K562 (cell line): ENCODE data around the gene L3HYPDH. TPM values are rescaled to one million over a fixed set of nuclear protein-coding genes. Genes with fewer than 3 reads are reported as not detected.

Source experiments
- ATAC-seq: fragments of 200-7000 bp; cut with Tn5 transposase; 3 replicates; pipeline ENCODE4 v1.9.1; 2020; ENCODE audit warnings: moderate library complexity
- BruUV-seq: library from RNA; stranded (reverse); fragments of 400-500 nt; replicated peaks from 2 replicates; lab custom pipeline; 2021; lab: Mats Ljungman, UMichigan
- CTCF ChIA-PET: fragments of 300-600 bp; formaldehyde crosslinking; extraction: SDS; loops from one replicate; lab custom pipeline; 2021; ENCODE audit warnings: low intra/inter-chr PET ratio; lab: Yijun Ruan, JAX
- POLR2A ChIA-PET: fragments of 300-600, 350-650 bp; sonication (Branson Sonifier 250); formaldehyde crosslinking; extraction: SDS; loops from one replicate; lab custom pipeline; 2021; ENCODE audit warnings: antibody characterized with exemption, inconsistent platforms; lab: Yijun Ruan, JAX
- DNase-seq, 4 experiments: peaks; one replicate each; pipeline versions ENCODE4 v3.0.0 to v3.0.0-alpha.2; 2011 to 2018; ENCODE audit warnings: low spot score in 3 of 4, mixed read lengths in 3 of 4; ENCODE audit errors: extremely low read depth in 1 of 4
- FAIRE-seq: peaks from 2 replicates; lab custom pipeline; 2011; peaks lifted over from hg19 to GRCh38; lab: Jason Lieb, UNC
- H2AFZ ChIP-seq: 2 replicates; pipeline ENCODE4 v1.6.0; 2011; ENCODE audit warnings: low read depth, low read length, control low read depth, inconsistent platforms
- H3K27ac ChIP-seq: fragments of 200-600 bp; 3 replicates; pipeline ENCODE4 v1.8.0; 2011; ENCODE audit warnings: low read depth, mild to moderate bottlenecking, control low read depth, inconsistent platforms, low read length, moderate library complexity, mixed read lengths; ENCODE audit errors: extremely low read depth
- H3K27me3 ChIP-seq, 2 experiments: fragments of 300-600 bp in 1 of 2; 2 replicates in 1 of 2; 3 replicates in 1 of 2; pipeline versions ENCODE4 v1.6.0 to v1.8.0; 2011; ENCODE audit warnings: inconsistent platforms in 2 of 2, low read length in 2 of 2, mild to moderate bottlenecking in 1 of 2, mixed read lengths in 1 of 2, moderate library complexity in 1 of 2; ENCODE audit not compliant: control insufficient read depth in 2 of 2, insufficient read depth in 2 of 2
- H3K36me3 ChIP-seq: fragments of 300-600 bp; 3 replicates; pipeline ENCODE4 v1.8.0; 2011; ENCODE audit warnings: mild to moderate bottlenecking, low read length, inconsistent platforms; ENCODE audit not compliant: control insufficient read depth, insufficient read depth
- H3K4me1 ChIP-seq, 2 experiments: fragments of 200-600 bp in 1 of 2; replicated peaks in 1 of 2; 2 replicates in 1 of 2; 3 replicates in 1 of 2; pipeline versions ENCODE4 v1.5.1 to v1.8.0; 2011; ENCODE audit warnings: inconsistent platforms in 2 of 2, low read length in 2 of 2, mild to moderate bottlenecking in 1 of 2, mixed read lengths in 1 of 2, moderate library complexity in 1 of 2; ENCODE audit not compliant: control insufficient read depth in 2 of 2, insufficient read depth in 2 of 2
- H3K4me2 ChIP-seq: 2 replicates; pipeline ENCODE4 v1.6.1; 2011; ENCODE audit warnings: low read length, control low read depth, inconsistent platforms, mixed read lengths; ENCODE audit not compliant: insufficient read depth
- H3K4me3 ChIP-seq: fragments of 200-600 bp; sonication (generic), shearing (Covaris generic); 2 replicates; pipeline ENCODE4 v1.5.1; 2016; ENCODE audit warnings: control low read depth, inconsistent platforms
- H3K79me2 ChIP-seq: fragments of 200-600 bp; 3 replicates; pipeline ENCODE4 v1.8.0; 2011; ENCODE audit warnings: low read length, inconsistent platforms; ENCODE audit not compliant: control insufficient read depth, insufficient read depth
- H3K9ac ChIP-seq, 2 experiments: 2 replicates each; pipeline versions ENCODE4 v1.6.0 to v1.6.1; 2011; ENCODE audit warnings: low read depth in 2 of 2, low read length in 2 of 2, control low read depth in 1 of 2, inconsistent platforms in 1 of 2, mild to moderate bottlenecking in 1 of 2, mixed read lengths in 1 of 2; ENCODE audit not compliant: insufficient read depth in 1 of 2
- H3K9me1 ChIP-seq: one replicate; pipeline ENCODE4 v1.6.0; 2011; ENCODE audit warnings: inconsistent platforms, mild to moderate bottlenecking, low read length, moderate library complexity; ENCODE audit not compliant: control insufficient read depth, insufficient read depth
- H3K9me3 ChIP-seq: replicated peaks from 2 replicates; pipeline ENCODE4 v1.5.1; 2011; ENCODE audit warnings: low read depth, low read length, inconsistent platforms; ENCODE audit not compliant: control insufficient read depth, insufficient read depth
- H4K20me1 ChIP-seq: replicated peaks from 2 replicates; pipeline ENCODE4 v1.6.1; 2011; ENCODE audit warnings: low read length, inconsistent platforms, mixed read lengths; ENCODE audit not compliant: control insufficient read depth, insufficient read depth
- DNMT1 ChIP-seq: fragments of 450-650 bp; IDR thresholded peaks from 2 replicates; pipeline ENCODE4 v1.6.1; 2016; ENCODE audit warnings: antibody characterized with exemption, mild to moderate bottlenecking
- ZSCAN32 ChIP-seq: fragments of 450-650 bp; formaldehyde crosslinking; IDR thresholded peaks from 2 replicates; pipeline ENCODE4 v1.4.0; 2020; ENCODE audit warnings: mild to moderate bottlenecking, moderate library complexity
- ZZZ3 ChIP-seq: fragments of 450-650 bp; IDR thresholded peaks from 2 replicates; pipeline ENCODE4 v1.6.1; 2016; ENCODE audit warnings: antibody characterized with exemption, mild to moderate bottlenecking, moderate library complexity
- WGBS: fragments of 100-300 bp; shearing (Covaris generic); methylation state at CpG from one replicate; pipeline ENCODE4 v1.1.6; 2016; ENCODE audit warnings: low coverage, mixed read lengths; ENCODE audit not compliant: insufficient coverage; ENCODE audit errors: missing lambda C conversion rate; 5-methylcytosine and 5-hydroxymethylcytosine counted together
- in situ Hi-C: fragments of 300-500 bp; cut with MboI; formaldehyde crosslinking; loops from 4 replicates; pipeline ENCODE4 v1.15.0; 2018; ENCODE audit warnings: inconsistent platforms, mixed read lengths
- intact Hi-C: fragments of 100-400 bp; cut with micrococcal nuclease; formaldehyde crosslinking; loops from 2 replicates; pipeline ENCODE4 v1.14.2; 2022
- polyA plus RNA-seq, 8 experiments: library from polyadenylated mRNA; depleted of rRNA in 4 of 8; stranded (reverse) in 5 of 8; unstranded in 3 of 8; fragments of >200 nt; fragmentation: Nextera tagmentation in 2 of 8; fragmentation: Illumina TruSeq in 1 of 8; extraction: Ambion mirVana in 2 of 8; extraction: Trizol in 1 of 8; gene quantifications; 2 replicates each; pipeline versions ENCODE4 v1.2.1 to v1.2.3, GENCODE V29; 2011 to 2014; ENCODE audit warnings: inconsistent platforms in 1 of 8, missing spikeins in 1 of 8
- total RNA-seq, 7 experiments: library from RNA; depleted of rRNA in 6 of 7; stranded (reverse); fragments of >200 nt in 6 of 7; fragmentation: Illumina TruSeq in 2 of 7; extraction: Trizol in 2 of 7; gene quantifications; 2 replicates each; pipeline versions ENCODE4 v1.2.1 to v1.2.3, GENCODE V29; 2011 to 2021; ENCODE audit warnings: low replicate concordance in 1 of 7
- TF ChIP-seq, protein P1 (sequence below): sonication (generic); formaldehyde crosslinking; IDR thresholded peaks from 2 replicates; pipeline ENCODE4 v1.8.1; 2023; ENCODE audit warnings: missing genetic modification reagents, mild to moderate bottlenecking, borderline replicate concordance

The L3HYPDH gene
- total and polyA plus RNA-seq, 9 of the 15 experiments (the other 6 are each of a cell fraction or from before 2014, with no cell fraction given), result 12.8 to 36.5 (median 19.3) TPM

DNA sequence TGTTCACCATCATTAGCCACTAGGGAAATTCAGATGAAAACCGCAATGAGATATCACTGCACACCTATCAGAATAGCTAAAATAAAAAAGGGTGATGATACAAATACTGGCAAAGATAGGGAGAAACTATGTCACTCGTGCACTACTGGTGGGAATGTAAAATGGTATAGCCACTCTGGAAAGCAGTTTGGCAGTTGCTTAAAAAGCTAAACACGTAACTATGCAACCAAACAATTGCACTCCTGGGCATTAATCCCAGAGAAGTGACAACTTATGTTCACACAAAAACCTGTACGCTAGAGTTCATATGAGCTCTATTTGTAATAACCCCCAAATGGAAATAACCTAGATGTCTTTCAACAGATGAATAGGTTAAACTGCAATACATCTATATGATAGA is 54.4 kb downstream of the L3HYPDH start:
- Histone ChIP-seq H3K9ac (no peak overlapping the region), H3K4me1 (no peaks in the 10 kb centered on the region), H3K36me3 (no peaks in the 10 kb centered on the region), H4K20me1 (no peaks in the 10 kb centered on the region), H2AFZ (no peak overlapping the region), H3K4me2 (no peak overlapping the region)
- no peak for DNase-seq
- TF ChIP-seq ZSCAN32 (no peak), DNMT1 (no peak), ZZZ3 (no peak)
- TF ChIP-seq, protein P1, sequence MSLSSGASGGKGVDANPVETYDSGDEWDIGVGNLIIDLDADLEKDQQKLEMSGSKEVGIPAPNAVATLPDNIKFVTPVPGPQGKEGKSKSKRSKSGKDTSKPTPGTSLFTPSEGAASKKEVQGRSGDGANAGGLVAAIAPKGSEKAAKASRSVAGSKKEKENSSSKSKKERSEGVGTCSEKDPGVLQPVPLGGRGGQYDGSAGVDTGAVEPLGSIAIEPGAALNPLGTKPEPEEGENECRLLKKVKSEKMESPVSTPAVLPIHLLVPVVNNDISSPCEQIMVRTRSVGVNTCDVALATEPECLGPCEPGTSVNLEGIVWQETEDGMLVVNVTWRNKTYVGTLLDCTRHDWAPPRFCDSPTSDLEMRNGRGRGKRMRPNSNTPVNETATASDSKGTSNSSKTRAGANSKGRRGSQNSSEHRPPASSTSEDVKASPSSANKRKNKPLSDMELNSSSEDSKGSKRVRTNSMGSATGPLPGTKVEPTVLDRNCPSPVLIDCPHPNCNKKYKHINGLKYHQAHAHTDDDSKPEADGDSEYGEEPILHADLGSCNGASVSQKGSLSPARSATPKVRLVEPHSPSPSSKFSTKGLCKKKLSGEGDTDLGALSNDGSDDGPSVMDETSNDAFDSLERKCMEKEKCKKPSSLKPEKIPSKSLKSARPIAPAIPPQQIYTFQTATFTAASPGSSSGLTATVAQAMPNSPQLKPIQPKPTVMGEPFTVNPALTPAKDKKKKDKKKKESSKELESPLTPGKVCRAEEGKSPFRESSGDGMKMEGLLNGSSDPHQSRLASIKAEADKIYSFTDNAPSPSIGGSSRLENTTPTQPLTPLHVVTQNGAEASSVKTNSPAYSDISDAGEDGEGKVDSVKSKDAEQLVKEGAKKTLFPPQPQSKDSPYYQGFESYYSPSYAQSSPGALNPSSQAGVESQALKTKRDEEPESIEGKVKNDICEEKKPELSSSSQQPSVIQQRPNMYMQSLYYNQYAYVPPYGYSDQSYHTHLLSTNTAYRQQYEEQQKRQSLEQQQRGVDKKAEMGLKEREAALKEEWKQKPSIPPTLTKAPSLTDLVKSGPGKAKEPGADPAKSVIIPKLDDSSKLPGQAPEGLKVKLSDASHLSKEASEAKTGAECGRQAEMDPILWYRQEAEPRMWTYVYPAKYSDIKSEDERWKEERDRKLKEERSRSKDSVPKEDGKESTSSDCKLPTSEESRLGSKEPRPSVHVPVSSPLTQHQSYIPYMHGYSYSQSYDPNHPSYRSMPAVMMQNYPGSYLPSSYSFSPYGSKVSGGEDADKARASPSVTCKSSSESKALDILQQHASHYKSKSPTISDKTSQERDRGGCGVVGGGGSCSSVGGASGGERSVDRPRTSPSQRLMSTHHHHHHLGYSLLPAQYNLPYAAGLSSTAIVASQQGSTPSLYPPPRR, result no peak
- TF ChIP-seq, all 486 proteins: peak for 0
- ChIA-PET CTCF (no interaction called here), POLR2A (no interaction called here)
- H3K79me2 ChIP-seq, result no peaks in the 10 kb centered on the region
- H3K9me1 ChIP-seq, result no peaks in the 10 kb centered on the region
- H3K27me3 ChIP-seq, result no peaks in the 10 kb centered on the region; a peak in 1 of 5 replicates
- intact Hi-C loops, result no loop called here
- no peak overlapping the region for H3K27ac ChIP-seq
- no peaks in the 10 kb centered on the region for H3K9me3 ChIP-seq
- in situ Hi-C loops, result no loop called here
- ATAC-seq (no peak), FAIRE-seq (no peak)
- BruUV-seq, result no TSS peak
- H3K4me3 ChIP-seq, result no peak overlapping the region
- WGBS, result 56% methylated on average over 4 of the region's 4 CpGs
